SK-N-SH treated with all-trans-retinoic acid at 6 μM for 48 hours (cell line): Measurements from ENCODE around the gene KRT86.

ENCODE experiments used
- CSDC2 ChIP-seq: fragments of 250-450 bp; sonication (Bioruptor Pico); IDR thresholded peaks from 2 replicates; pipeline ENCODE4 v1.5.0; 2020; ENCODE audit warnings: mild to moderate bottlenecking, moderate library complexity
- ESRRG ChIP-seq: fragments of 250-450 bp; sonication (Bioruptor Pico); IDR thresholded peaks from 2 replicates; pipeline ENCODE4 v1.6.1; 2021; ENCODE audit warnings: mild to moderate bottlenecking
- OSR1 ChIP-seq: fragments of 250-450 bp; sonication (Bioruptor Pico); IDR thresholded peaks from 2 replicates; pipeline ENCODE4 v1.8.0; 2022; ENCODE audit warnings: moderate library complexity, mild to moderate bottlenecking, inconsistent platforms
- POU6F1 ChIP-seq: fragments of 250-450 bp; sonication (Bioruptor Pico); IDR thresholded peaks from 2 replicates; pipeline ENCODE4 v1.8.0; 2021; ENCODE audit warnings: low read depth, mild to moderate bottlenecking, moderate library complexity, borderline replicate concordance
- PPARA ChIP-seq: fragments of 250-450 bp; sonication (Bioruptor Pico); IDR thresholded peaks from 2 replicates; pipeline ENCODE4 v1.5.0; 2020; ENCODE audit warnings: mild to moderate bottlenecking, borderline replicate concordance
- RARB ChIP-seq: fragments of 250-450 bp; sonication (Bioruptor Pico); IDR thresholded peaks from 2 replicates; pipeline ENCODE4 v1.8.0; 2021; ENCODE audit warnings: mild to moderate bottlenecking, moderate library complexity
- SNAI2 ChIP-seq: fragments of 250-450 bp; sonication (Bioruptor Pico); IDR thresholded peaks from 2 replicates; pipeline ENCODE4 v1.5.0; 2020; ENCODE audit warnings: mild to moderate bottlenecking, moderate library complexity
- TCF4 ChIP-seq: fragments of 250-450 bp; sonication (Bioruptor Pico); IDR thresholded peaks from 2 replicates; pipeline ENCODE4 v1.8.0; 2021; ENCODE audit warnings: mild to moderate bottlenecking, moderate library complexity, borderline replicate concordance
- ZC3H10 ChIP-seq: fragments of 250-450 bp; sonication (Bioruptor Pico); IDR thresholded peaks from 2 replicates; pipeline ENCODE4 v1.5.1; 2021; ENCODE audit warnings: mild to moderate bottlenecking, moderate library complexity
- ZFP30 ChIP-seq: fragments of 450-650 bp; formaldehyde crosslinking; IDR thresholded peaks from 2 replicates; pipeline ENCODE4 v1.5.0; 2022; ENCODE audit warnings: mild to moderate bottlenecking, moderate library complexity
- ZNF565 ChIP-seq: fragments of 450-650 bp; formaldehyde crosslinking; conservative IDR thresholded peaks from 2 replicates; pipeline ENCODE4 v1.5.0; 2020; ENCODE audit warnings: low read depth, mild to moderate bottlenecking, moderate library complexity
- ZNF8 ChIP-seq: fragments of 450-650 bp; formaldehyde crosslinking; IDR thresholded peaks from 2 replicates; pipeline ENCODE4 v1.5.0; 2020; ENCODE audit warnings: mild to moderate bottlenecking, moderate library complexity
- TF ChIP-seq, protein P1 (sequence below): fragments of 250-450 bp; sonication (Bioruptor Pico); IDR thresholded peaks from 2 replicates; pipeline ENCODE4 v1.8.0; 2020; ENCODE audit warnings: mild to moderate bottlenecking, moderate library complexity, borderline replicate concordance
- TF ChIP-seq, protein P2 (sequence below): fragments of 250-450 bp; sonication (Bioruptor Pico); IDR thresholded peaks from 2 replicates; pipeline ENCODE4 v1.5.1; 2021; ENCODE audit warnings: mild to moderate bottlenecking, moderate library complexity

DNA sequence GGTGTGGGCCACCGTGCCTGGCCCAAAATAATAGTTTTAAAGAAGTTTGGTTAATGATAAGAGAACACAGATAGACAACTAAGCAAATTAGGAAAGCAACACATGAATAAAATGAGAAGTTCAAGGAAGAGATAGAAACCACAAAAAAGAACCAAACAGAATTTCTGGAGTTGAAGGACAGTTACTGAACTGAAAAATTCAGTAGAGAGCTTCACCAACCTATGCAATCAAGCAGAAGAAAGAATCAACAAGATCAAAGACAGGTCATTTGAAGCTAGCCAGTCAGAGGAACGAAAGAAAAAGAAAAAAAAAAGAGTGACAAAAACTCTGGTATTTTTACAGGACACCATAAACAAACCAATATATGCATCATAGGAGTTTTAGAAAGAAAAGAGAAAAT, 62.2 kb downstream of the KRT86 start:
- TF ChIP-seq ESRRG (CRISPR knock-in tag) (no peak), ZNF565 (CRISPR knock-in tag) (no peak), POU6F1 (no peak), SNAI2 (CRISPR knock-in tag) (no peak), ZFP30 (no peak), TCF4 (CRISPR knock-in tag) (no peak), RARB (CRISPR knock-in tag) (no peak), ZNF8 (no peak), PPARA (no peak), OSR1 (CRISPR knock-in tag) (no peak), ZC3H10 (CRISPR knock-in tag) (no peak), CSDC2 (no peak)
- TF ChIP-seq, protein P1, sequence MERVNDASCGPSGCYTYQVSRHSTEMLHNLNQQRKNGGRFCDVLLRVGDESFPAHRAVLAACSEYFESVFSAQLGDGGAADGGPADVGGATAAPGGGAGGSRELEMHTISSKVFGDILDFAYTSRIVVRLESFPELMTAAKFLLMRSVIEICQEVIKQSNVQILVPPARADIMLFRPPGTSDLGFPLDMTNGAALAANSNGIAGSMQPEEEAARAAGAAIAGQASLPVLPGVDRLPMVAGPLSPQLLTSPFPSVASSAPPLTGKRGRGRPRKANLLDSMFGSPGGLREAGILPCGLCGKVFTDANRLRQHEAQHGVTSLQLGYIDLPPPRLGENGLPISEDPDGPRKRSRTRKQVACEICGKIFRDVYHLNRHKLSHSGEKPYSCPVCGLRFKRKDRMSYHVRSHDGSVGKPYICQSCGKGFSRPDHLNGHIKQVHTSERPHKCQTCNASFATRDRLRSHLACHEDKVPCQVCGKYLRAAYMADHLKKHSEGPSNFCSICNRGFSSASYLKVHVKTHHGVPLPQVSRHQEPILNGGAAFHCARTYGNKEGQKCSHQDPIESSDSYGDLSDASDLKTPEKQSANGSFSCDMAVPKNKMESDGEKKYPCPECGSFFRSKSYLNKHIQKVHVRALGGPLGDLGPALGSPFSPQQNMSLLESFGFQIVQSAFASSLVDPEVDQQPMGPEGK (CRISPR knock-in tag) = no peak
- TF ChIP-seq, protein P2, sequence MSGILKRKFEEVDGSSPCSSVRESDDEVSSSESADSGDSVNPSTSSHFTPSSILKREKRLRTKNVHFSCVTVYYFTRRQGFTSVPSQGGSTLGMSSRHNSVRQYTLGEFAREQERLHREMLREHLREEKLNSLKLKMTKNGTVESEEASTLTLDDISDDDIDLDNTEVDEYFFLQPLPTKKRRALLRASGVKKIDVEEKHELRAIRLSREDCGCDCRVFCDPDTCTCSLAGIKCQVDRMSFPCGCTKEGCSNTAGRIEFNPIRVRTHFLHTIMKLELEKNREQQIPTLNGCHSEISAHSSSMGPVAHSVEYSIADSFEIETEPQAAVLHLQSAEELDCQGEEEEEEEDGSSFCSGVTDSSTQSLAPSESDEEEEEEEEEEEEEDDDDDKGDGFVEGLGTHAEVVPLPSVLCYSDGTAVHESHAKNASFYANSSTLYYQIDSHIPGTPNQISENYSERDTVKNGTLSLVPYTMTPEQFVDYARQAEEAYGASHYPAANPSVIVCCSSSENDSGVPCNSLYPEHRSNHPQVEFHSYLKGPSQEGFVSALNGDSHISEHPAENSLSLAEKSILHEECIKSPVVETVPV = no peak
